Measurements from ENCODE around the gene SUSD1.

DNA sequence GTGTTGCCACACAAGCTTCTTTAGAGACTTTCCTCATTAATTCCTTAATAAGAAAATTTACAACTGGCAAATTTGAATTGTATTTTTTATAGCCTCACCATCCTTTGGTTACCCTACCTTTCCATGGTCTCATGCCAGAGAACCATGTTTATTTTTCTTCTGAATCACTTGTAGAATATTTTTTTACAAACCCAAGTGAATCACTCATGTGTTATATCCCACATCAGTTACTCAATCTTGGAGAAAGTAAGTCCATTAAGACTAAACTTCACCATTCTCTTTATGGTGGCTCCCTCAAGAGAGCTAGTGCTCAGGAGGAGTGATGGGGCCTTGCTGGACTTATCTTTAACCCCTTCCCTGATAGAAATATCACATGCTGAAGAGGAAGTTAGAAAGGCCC is 128.9 kb downstream of the SUSD1 start:
- TF ChIP-seq KDM1A (IDR thresholded peaks at IDR 0.05) (no peak), ZNF282 (CRISPR knock-in tag; IDR thresholded peaks at IDR 0.05) (no peak), ZNF778 (CRISPR knock-in tag; IDR thresholded peaks at IDR 0.05) (no peak), ZNF24 (IDR thresholded peaks at IDR 0.05) (no peak), LEF1 (IDR thresholded peaks at IDR 0.05) (no peak), TAF15 (IDR thresholded peaks at IDR 0.05; ENCODE audit: low read depth, low read length) (no peak), CC2D1A (IDR thresholded peaks at IDR 0.05) (no peak), MYC (IDR thresholded peaks at IDR 0.05; ENCODE audit: low read depth, low read length) (no peak), MYC (CRISPR knock-in tag; IDR thresholded peaks at IDR 0.05; ENCODE audit: borderline replicate concordance, low read depth) (no peak), ZNF830 (CRISPR knock-in tag; IDR thresholded peaks at IDR 0.05) (no peak)
- TF ChIP-seq, protein P1, sequence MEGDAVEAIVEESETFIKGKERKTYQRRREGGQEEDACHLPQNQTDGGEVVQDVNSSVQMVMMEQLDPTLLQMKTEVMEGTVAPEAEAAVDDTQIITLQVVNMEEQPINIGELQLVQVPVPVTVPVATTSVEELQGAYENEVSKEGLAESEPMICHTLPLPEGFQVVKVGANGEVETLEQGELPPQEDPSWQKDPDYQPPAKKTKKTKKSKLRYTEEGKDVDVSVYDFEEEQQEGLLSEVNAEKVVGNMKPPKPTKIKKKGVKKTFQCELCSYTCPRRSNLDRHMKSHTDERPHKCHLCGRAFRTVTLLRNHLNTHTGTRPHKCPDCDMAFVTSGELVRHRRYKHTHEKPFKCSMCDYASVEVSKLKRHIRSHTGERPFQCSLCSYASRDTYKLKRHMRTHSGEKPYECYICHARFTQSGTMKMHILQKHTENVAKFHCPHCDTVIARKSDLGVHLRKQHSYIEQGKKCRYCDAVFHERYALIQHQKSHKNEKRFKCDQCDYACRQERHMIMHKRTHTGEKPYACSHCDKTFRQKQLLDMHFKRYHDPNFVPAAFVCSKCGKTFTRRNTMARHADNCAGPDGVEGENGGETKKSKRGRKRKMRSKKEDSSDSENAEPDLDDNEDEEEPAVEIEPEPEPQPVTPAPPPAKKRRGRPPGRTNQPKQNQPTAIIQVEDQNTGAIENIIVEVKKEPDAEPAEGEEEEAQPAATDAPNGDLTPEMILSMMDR (IDR thresholded peaks at IDR 0.05 in 2 of 3, conservative IDR thresholded peaks at IDR 0.05 in 1 of 3; ENCODE audit: insufficient read depth in 2 of 3, low read depth in 1 of 3, low read length in 3 of 3) = no peak
- TF ChIP-seq, protein P2, sequence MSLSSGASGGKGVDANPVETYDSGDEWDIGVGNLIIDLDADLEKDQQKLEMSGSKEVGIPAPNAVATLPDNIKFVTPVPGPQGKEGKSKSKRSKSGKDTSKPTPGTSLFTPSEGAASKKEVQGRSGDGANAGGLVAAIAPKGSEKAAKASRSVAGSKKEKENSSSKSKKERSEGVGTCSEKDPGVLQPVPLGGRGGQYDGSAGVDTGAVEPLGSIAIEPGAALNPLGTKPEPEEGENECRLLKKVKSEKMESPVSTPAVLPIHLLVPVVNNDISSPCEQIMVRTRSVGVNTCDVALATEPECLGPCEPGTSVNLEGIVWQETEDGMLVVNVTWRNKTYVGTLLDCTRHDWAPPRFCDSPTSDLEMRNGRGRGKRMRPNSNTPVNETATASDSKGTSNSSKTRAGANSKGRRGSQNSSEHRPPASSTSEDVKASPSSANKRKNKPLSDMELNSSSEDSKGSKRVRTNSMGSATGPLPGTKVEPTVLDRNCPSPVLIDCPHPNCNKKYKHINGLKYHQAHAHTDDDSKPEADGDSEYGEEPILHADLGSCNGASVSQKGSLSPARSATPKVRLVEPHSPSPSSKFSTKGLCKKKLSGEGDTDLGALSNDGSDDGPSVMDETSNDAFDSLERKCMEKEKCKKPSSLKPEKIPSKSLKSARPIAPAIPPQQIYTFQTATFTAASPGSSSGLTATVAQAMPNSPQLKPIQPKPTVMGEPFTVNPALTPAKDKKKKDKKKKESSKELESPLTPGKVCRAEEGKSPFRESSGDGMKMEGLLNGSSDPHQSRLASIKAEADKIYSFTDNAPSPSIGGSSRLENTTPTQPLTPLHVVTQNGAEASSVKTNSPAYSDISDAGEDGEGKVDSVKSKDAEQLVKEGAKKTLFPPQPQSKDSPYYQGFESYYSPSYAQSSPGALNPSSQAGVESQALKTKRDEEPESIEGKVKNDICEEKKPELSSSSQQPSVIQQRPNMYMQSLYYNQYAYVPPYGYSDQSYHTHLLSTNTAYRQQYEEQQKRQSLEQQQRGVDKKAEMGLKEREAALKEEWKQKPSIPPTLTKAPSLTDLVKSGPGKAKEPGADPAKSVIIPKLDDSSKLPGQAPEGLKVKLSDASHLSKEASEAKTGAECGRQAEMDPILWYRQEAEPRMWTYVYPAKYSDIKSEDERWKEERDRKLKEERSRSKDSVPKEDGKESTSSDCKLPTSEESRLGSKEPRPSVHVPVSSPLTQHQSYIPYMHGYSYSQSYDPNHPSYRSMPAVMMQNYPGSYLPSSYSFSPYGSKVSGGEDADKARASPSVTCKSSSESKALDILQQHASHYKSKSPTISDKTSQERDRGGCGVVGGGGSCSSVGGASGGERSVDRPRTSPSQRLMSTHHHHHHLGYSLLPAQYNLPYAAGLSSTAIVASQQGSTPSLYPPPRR (CRISPR knock-in tag; IDR thresholded peaks at IDR 0.05; ENCODE audit: borderline replicate concordance) = no peak
- TF ChIP-seq, protein P3, sequence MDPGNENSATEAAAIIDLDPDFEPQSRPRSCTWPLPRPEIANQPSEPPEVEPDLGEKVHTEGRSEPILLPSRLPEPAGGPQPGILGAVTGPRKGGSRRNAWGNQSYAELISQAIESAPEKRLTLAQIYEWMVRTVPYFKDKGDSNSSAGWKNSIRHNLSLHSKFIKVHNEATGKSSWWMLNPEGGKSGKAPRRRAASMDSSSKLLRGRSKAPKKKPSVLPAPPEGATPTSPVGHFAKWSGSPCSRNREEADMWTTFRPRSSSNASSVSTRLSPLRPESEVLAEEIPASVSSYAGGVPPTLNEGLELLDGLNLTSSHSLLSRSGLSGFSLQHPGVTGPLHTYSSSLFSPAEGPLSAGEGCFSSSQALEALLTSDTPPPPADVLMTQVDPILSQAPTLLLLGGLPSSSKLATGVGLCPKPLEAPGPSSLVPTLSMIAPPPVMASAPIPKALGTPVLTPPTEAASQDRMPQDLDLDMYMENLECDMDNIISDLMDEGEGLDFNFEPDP (CRISPR knock-in tag; IDR thresholded peaks at IDR 0.05) = no peak
- TF ChIP-seq, protein P4, sequence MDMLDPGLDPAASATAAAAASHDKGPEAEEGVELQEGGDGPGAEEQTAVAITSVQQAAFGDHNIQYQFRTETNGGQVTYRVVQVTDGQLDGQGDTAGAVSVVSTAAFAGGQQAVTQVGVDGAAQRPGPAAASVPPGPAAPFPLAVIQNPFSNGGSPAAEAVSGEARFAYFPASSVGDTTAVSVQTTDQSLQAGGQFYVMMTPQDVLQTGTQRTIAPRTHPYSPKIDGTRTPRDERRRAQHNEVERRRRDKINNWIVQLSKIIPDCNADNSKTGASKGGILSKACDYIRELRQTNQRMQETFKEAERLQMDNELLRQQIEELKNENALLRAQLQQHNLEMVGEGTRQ (CRISPR knock-in tag; IDR thresholded peaks at IDR 0.05) = no peak

All from K562 (cell line).